Lung (tissue), 12 donors: ENCODE data around the gene ILK. TPM values are rescaled to one million over a fixed set of nuclear protein-coding genes. Genes with fewer than 3 reads are reported as not detected.

Experiments
- ATAC-seq: fragments of 200-7000 bp; cut with Tn5 transposase; one replicate; pipeline ENCODE4 v1.9.1; 2020; ENCODE audit warnings: moderate number of reproducible peaks; ENCODE audit not compliant: insufficient read depth, low FRiP score
- DNase-seq, 3 donors: peaks; one replicate each; pipeline ENCODE4 v3.0.0-alpha.2; 2013 to 2017
- H3K27ac ChIP-seq, 2 donors: one replicate each; pipeline ENCODE4 v1.5.1; 2013; ENCODE audit warnings: mild to moderate bottlenecking in 2 of 2, moderate library complexity in 2 of 2, control low read depth in 1 of 2, inconsistent platforms in 1 of 2, low read depth in 1 of 2, low read length in 1 of 2
- H3K27me3 ChIP-seq, 3 donors: one replicate each; pipeline ENCODE4 v1.5.1; 2013; ENCODE audit warnings: low read length in 2 of 3; ENCODE audit not compliant: control insufficient read depth in 3 of 3, insufficient read depth in 3 of 3
- H3K36me3 ChIP-seq, 4 donors: one replicate each; pipeline ENCODE4 v1.5.1; 2013; ENCODE audit warnings: low read length in 4 of 4, mild to moderate bottlenecking in 1 of 4, moderate library complexity in 1 of 4; ENCODE audit not compliant: control insufficient read depth in 4 of 4, insufficient read depth in 4 of 4
- H3K4me1 ChIP-seq, 5 donors: one replicate each; pipeline ENCODE4 v1.5.1; 2013; ENCODE audit warnings: low read length in 5 of 5, mild to moderate bottlenecking in 2 of 5, moderate library complexity in 1 of 5; ENCODE audit not compliant: control insufficient read depth in 5 of 5, insufficient read depth in 5 of 5
- H3K4me3 ChIP-seq: one replicate; pipeline ENCODE4 v1.5.1; 2013; ENCODE audit warnings: mild to moderate bottlenecking, control low read depth, moderate library complexity
- H3K9ac ChIP-seq, 2 donors: one replicate each; pipeline ENCODE4 v1.5.1; 2013; ENCODE audit warnings: low read length in 2 of 2, control low read depth in 1 of 2; ENCODE audit not compliant: insufficient read depth in 1 of 2
- H3K9me3 ChIP-seq, 4 donors: one replicate each; pipeline ENCODE4 v1.5.1; 2013; ENCODE audit warnings: low read length in 3 of 4, mild to moderate bottlenecking in 1 of 4, moderate library complexity in 1 of 4; ENCODE audit not compliant: control insufficient read depth in 4 of 4, insufficient read depth in 3 of 4
- WGBS, 2 donors: extraction: QIAGEN DNeasy Blood & Tissue Kit; methylation state at CpG; one replicate each; pipeline ENCODE4 v1.1.7; 2013; 5-methylcytosine and 5-hydroxymethylcytosine counted together
- polyA plus RNA-seq, 2 donors: library from polyadenylated mRNA; stranded (reverse); fragments of 200-250 nt; gene quantifications; one replicate each; pipeline ENCODE4 v1.2.1, GENCODE V29; 2013
- total RNA-seq, 2 donors: library from RNA; depleted of rRNA in 1 of 2; stranded (reverse); fragments of >200 nt in 1 of 2; gene quantifications; one replicate each; pipeline ENCODE4 v1.2.1, GENCODE V29; 2014 to 2021
- TF ChIP-seq, protein P1 (sequence below): IDR thresholded peaks from 2 replicates; pipeline ENCODE4 v1.5.1; 2012; ENCODE audit warnings: mild to moderate bottlenecking; ENCODE audit errors: control extremely low read depth, extremely low read depth
- donor health status: control.
- donor health status: control.
- donor health status: Bipolar disorder and iron deficiency.
- donor health status: healthy.
- donor health status: DM: yes; HTN: yes; CAD: no.

Gene ILK
- total and polyA plus RNA-seq, 4 donors: 91.1 to 147 (median 136) TPM

GRCh38 chr11:6632116-6633073 lies 28.8 kb downstream of the ILK start:
- no peak for ATAC-seq
- no peak overlapping the region for H3K9ac ChIP-seq
- peaks cover 0 to 45% (median 19%) of the 10 kb centered on the region in 4 donors for H3K36me3 ChIP-seq
- 93% methylated on average over 29 of the region's 29 CpGs for WGBS, 2 donors
- no peak for DNase-seq
- no peak overlapping the region for H3K27ac ChIP-seq
- no peak overlapping the region for H3K4me3 ChIP-seq
- H3K27me3 ChIP-seq: no peaks in the 10 kb centered on the region
- H3K4me1 ChIP-seq: peaks cover 0 to 23% (median 10%) of the 10 kb centered on the region in 5 donors
- TF ChIP-seq, protein P1, sequence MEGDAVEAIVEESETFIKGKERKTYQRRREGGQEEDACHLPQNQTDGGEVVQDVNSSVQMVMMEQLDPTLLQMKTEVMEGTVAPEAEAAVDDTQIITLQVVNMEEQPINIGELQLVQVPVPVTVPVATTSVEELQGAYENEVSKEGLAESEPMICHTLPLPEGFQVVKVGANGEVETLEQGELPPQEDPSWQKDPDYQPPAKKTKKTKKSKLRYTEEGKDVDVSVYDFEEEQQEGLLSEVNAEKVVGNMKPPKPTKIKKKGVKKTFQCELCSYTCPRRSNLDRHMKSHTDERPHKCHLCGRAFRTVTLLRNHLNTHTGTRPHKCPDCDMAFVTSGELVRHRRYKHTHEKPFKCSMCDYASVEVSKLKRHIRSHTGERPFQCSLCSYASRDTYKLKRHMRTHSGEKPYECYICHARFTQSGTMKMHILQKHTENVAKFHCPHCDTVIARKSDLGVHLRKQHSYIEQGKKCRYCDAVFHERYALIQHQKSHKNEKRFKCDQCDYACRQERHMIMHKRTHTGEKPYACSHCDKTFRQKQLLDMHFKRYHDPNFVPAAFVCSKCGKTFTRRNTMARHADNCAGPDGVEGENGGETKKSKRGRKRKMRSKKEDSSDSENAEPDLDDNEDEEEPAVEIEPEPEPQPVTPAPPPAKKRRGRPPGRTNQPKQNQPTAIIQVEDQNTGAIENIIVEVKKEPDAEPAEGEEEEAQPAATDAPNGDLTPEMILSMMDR: no peak
- peaks cover 0 to 2% (median 0%) of the 10 kb centered on the region in 4 donors for H3K9me3 ChIP-seq

- H3K9me3 ChIP-seq: peaks cover 0 to 2% (median 0%) of the 10 kb centered on the region in 4 donors
- H3K27ac ChIP-seq: no peak overlapping the region
- H3K4me3 ChIP-seq: no peak overlapping the region
- TF ChIP-seq, protein P1: no peak
- H3K4me1 ChIP-seq: peaks cover 7 to 28% (median 12%) of the 10 kb centered on the region in 5 donors
- no peak for ATAC-seq
- H3K9ac ChIP-seq: no peak overlapping the region
- peaks cover 0 to 34% (median 16%) of the 10 kb centered on the region in 4 donors for H3K36me3 ChIP-seq
- WGBS, 2 donors: 90 to 93% methylated on average over 16 of the region's 16 CpGs
- no peak for DNase-seq
- no peaks in the 10 kb centered on the region for H3K27me3 ChIP-seq
Measured at GRCh38 chr11:6633422-6634408, 30.1 kb downstream of the ILK start.

DNA sequence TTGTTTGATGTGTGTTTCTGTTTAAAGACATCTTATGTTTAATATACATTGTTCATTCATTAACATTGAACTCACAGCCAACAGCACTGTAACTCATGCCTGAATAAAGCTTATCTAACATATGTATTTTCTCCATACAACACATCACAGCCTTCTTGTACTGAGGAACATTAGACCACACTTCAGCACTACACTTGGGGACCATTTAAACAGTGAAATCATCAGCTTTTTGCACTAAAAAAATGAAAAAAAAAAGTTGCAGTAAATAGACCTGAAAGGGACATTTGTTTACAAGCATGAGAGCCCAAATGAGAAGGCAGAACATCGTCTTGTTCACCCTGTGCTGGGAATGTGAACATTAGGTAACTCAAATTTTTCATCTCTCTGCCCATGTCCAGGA lies 31.0 kb downstream of the ILK start:
- no peak overlapping the region for H3K27ac ChIP-seq
- WGBS, 2 donors: 54 to 58% methylated on average over 1 of the region's 1 CpG

More for the DNA sequence above, 31.0 kb downstream of the ILK start:
- peaks cover 0 to 2% (median 0%) of the 10 kb centered on the region in 4 donors for H3K9me3 ChIP-seq
- TF ChIP-seq, protein P1: no peak
- DNase-seq (no peak), ATAC-seq (no peak)
- no peaks in the 10 kb centered on the region for H3K27me3 ChIP-seq
- no peak overlapping the region for H3K9ac ChIP-seq
- H3K4me1 ChIP-seq: peaks cover 7 to 28% (median 12%) of the 10 kb centered on the region in 5 donors
- peaks cover 0 to 29% (median 16%) of the 10 kb centered on the region in 4 donors for H3K36me3 ChIP-seq
- no peak overlapping the region for H3K4me3 ChIP-seq
